B cell (primary cell): Measurements from ENCODE around the gene MMP12. TPM values are rescaled to one million over a fixed set of nuclear protein-coding genes. Genes with fewer than 3 reads are reported as not detected.

Experiments
- ATAC-seq: fragments of 200-7000 bp; cut with Tn5 transposase; one replicate; pipeline ENCODE4 v1.10.0; 2021; ENCODE audit warnings: low read depth, mild to moderate bottlenecking, moderate number of reproducible peaks, moderate library complexity
- CTCF ChIA-PET: fragments of 350-600 bp; sonication (Branson Sonifier 250); formaldehyde crosslinking; loops from one replicate; lab custom pipeline; 2021; ENCODE audit warnings: antibody characterized with exemption, inconsistent platforms; lab: Charles Lee
- POLR2A ChIA-PET: fragments of 350-600 bp; sonication (Branson Sonifier 250); formaldehyde crosslinking; loops from one replicate; lab custom pipeline; 2021; ENCODE audit warnings: antibody characterized with exemption; lab: Charles Lee
- DNase-seq: peaks from one replicate; pipeline ENCODE4 v3.0.0; 2013
- H2AFZ ChIP-seq: 2 replicates; pipeline ENCODE4 v1.6.1; 2012; ENCODE audit warnings: mild to moderate bottlenecking, low read depth, low read length; ENCODE audit not compliant: insufficient read depth, poor library complexity, severe bottlenecking
- H3K27ac ChIP-seq, 2 donors: 1 replicate in 1 of 2; 2 replicates in 1 of 2; pipeline ENCODE4 v1.5.1; 2012 to 2013; ENCODE audit warnings: low read length in 2 of 2, mild to moderate bottlenecking in 2 of 2, moderate library complexity in 1 of 2
- H3K27me3 ChIP-seq, 4 experiments: fragments of 200-600 bp in 1 of 4; sonication (generic) in 1 of 4; replicated peaks in 1 of 4; 1 replicate in 2 of 4; 2 replicates in 2 of 4; pipeline versions ENCODE4 v1.6.1 to v1.7.0; 2013 to 2016; ENCODE audit warnings: low read length in 3 of 4, mild to moderate bottlenecking in 2 of 4, mixed read lengths in 1 of 4, moderate library complexity in 1 of 4; ENCODE audit not compliant: insufficient read depth in 4 of 4, control insufficient read depth in 3 of 4; ENCODE audit errors: control extremely low read depth in 1 of 4
- H3K36me3 ChIP-seq, 2 experiments: replicated peaks in 1 of 2; 1 replicate in 1 of 2; 2 replicates in 1 of 2; pipeline versions ENCODE4 v1.6.1 to v1.7.1; 2013; ENCODE audit warnings: low read length in 1 of 2; ENCODE audit not compliant: insufficient read depth in 2 of 2, control insufficient read depth in 1 of 2; ENCODE audit errors: control extremely low read depth in 1 of 2, extremely low read depth in 1 of 2
- H3K4me1 ChIP-seq, 2 donors: fragments of 200-600 bp in 1 of 2; sonication (generic) in 1 of 2; 1 replicate in 1 of 2; 2 replicates in 1 of 2; pipeline versions ENCODE4 v1.5.1 to v1.6.1; 2013 to 2017; ENCODE audit warnings: low read length in 2 of 2; ENCODE audit not compliant: control insufficient read depth in 2 of 2, insufficient read depth in 2 of 2
- H3K4me2 ChIP-seq: replicated peaks from 2 replicates; pipeline ENCODE3; 2012; ENCODE audit warnings: mild to moderate bottlenecking, low read depth, low read length; ENCODE audit not compliant: poor library complexity, severe bottlenecking
- H3K4me3 ChIP-seq, 5 experiments: fragments of 200-600 bp in 1 of 5; sonication (generic) in 1 of 5; 1 replicate in 3 of 5; 2 replicates in 2 of 5; pipeline versions ENCODE4 v1.5.1 to v1.7.0; 2011 to 2016; ENCODE audit warnings: low read length in 4 of 5, mild to moderate bottlenecking in 4 of 5, low read depth in 2 of 5, control low read depth in 1 of 5, moderate library complexity in 1 of 5; ENCODE audit not compliant: insufficient read depth in 1 of 5; ENCODE audit errors: control extremely low read depth in 1 of 5, extremely low read depth in 1 of 5
- H3K79me2 ChIP-seq: fragments of 200-600 bp; sonication (generic); one replicate; pipeline ENCODE4 v1.6.0; 2016; ENCODE audit warnings: low read length; ENCODE audit not compliant: control insufficient read depth, insufficient read depth
- H3K9ac ChIP-seq: fragments of 200-600 bp; sonication (generic); 2 replicates; pipeline ENCODE4 v1.6.1; 2017; ENCODE audit warnings: mild to moderate bottlenecking, low read length, moderate library complexity
- H3K9me3 ChIP-seq, 3 donors: one replicate each; pipeline versions ENCODE4 v1.6.1 to v1.7.1; 2013; ENCODE audit warnings: low read length in 2 of 3; ENCODE audit not compliant: control insufficient read depth in 2 of 3, insufficient read depth in 1 of 3; ENCODE audit errors: control extremely low read depth in 1 of 3
- H4K20me1 ChIP-seq: 2 replicates; pipeline ENCODE4 v1.6.0; 2012; ENCODE audit warnings: mild to moderate bottlenecking, low read length; ENCODE audit not compliant: insufficient read depth, control insufficient read depth, poor library complexity, severe bottlenecking
- H3K27ac Mint-ChIP-seq: one replicate; pipeline ENCODE4 v1.8.0; 2021; ENCODE audit warnings: mixed read lengths
- H3K27me3 Mint-ChIP-seq: one replicate; pipeline ENCODE4 v1.8.0; 2021; ENCODE audit warnings: mixed read lengths
- H3K4me1 Mint-ChIP-seq: one replicate; pipeline ENCODE4 v1.8.0; 2021; ENCODE audit warnings: mixed read lengths
- H3K4me3 Mint-ChIP-seq: one replicate; pipeline ENCODE4 v1.8.0; 2021; ENCODE audit warnings: mixed read lengths
- H3K9me3 Mint-ChIP-seq: one replicate; pipeline ENCODE4 v1.8.0; 2022; ENCODE audit warnings: mixed read lengths; ENCODE audit not compliant: insufficient read depth
- CTCF ChIP-seq: fragments of 200-600 bp; IDR thresholded peaks from one replicate; pipeline ENCODE4 v1.8.0; 2022; ENCODE audit warnings: antibody characterized with exemption, mild to moderate bottlenecking
- EZH2 ChIP-seq: IDR thresholded peaks from 2 replicates; pipeline ENCODE4 v1.6.1; 2012; ENCODE audit warnings: borderline replicate concordance, low read depth, mild to moderate bottlenecking, moderate library complexity, low read length; ENCODE audit not compliant: insufficient read depth, poor library complexity, severe bottlenecking
- WGBS: methylation state at CpG from one replicate; pipeline ENCODE4 v1.1.5; 2013; ENCODE audit warnings: missing lambda C conversion rate; ENCODE audit not compliant: insufficient coverage; 5-methylcytosine and 5-hydroxymethylcytosine counted together
- intact Hi-C: fragments of 100-400 bp; cut with micrococcal nuclease; formaldehyde crosslinking; loops from one replicate; pipeline ENCODE4 v1.10.0; 2022
- polyA plus RNA-seq: library from polyadenylated mRNA; depleted of rRNA; stranded (reverse); fragments of >200 nt; gene quantifications from 2 replicates; pipeline ENCODE4 v1.2.3, GENCODE V29; 2012
- total RNA-seq, 2 donors: library from RNA; stranded (reverse); fragments of 120-200 nt in 1 of 2; gene quantifications; 1 replicate in 1 of 2; 2 replicates in 1 of 2; pipeline versions ENCODE4 v1.2.3 to v1.2.4, GENCODE V29; 2013 to 2022

MMP12 gene
- total and polyA plus RNA-seq, 2 donors (not counting 1 experiment from before 2014, with no cell fraction given), result not detected

GRCh38 chr11:102829316-102830000 is 45.3 kb downstream of the MMP12 start:
- Histone ChIP-seq H3K36me3 (no peaks in the 10 kb centered on the region), H3K27ac (no peak overlapping the region), H3K9ac (no peak overlapping the region), H2AFZ (no peak overlapping the region), H3K9me3 (peaks cover 0 to 9% (median 0%) of the 10 kb centered on the region in 3 donors), H3K79me2 (no peaks in the 10 kb centered on the region), H3K4me1 (no peaks in the 10 kb centered on the region), H3K27me3 (peaks cover 0 to 17% (median 0%) of the 10 kb centered on the region in 4 experiments), H3K4me2 (no peak overlapping the region), H4K20me1 (no peaks in the 10 kb centered on the region), H3K4me3 (no peak overlapping the region)
- ChIA-PET CTCF (no interaction called here), POLR2A (no interaction called here)
- Mint-ChIP-seq H3K4me1 (peaks cover 2% of the 10 kb centered on the region), H3K27ac (no peak overlapping the region), H3K27me3 (peaks cover 38% of the 10 kb centered on the region), H3K9me3 (no peaks in the 10 kb centered on the region), H3K4me3 (no peak overlapping the region)
- ATAC-seq, result no peak
- no peak for DNase-seq
- intact Hi-C loops, result no loop called here
- TF ChIP-seq EZH2, result no peak
- TF ChIP-seq CTCF, result no peak
- WGBS, result 60% methylated on average over 4 of the region's 6 CpGs

DNA sequence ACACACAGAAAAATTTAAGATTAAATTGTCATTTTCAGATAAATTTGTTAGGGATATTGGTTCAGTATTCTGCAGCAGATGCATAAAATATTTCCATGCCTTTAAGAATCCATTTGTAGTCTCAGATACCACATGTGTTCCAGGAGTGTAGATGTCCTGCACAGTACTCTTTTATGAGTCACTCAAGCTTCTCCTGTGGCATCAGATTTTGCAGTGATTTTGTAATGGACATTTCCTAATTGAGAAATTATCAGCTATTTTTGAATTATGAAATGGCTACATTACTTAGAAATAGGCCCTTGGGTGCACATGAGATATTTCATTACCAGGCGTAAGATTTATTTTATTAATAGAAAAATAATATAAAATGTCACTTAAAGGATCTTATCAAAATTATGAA is 50.2 kb downstream of the MMP12 start:
- no peak overlapping the region for H3K9ac ChIP-seq
- Mint-ChIP-seq H3K27me3 (peaks cover 15% of the 10 kb centered on the region), H3K27ac (no peak overlapping the region), H3K4me1 (no peaks in the 10 kb centered on the region), H3K4me3 (no peak overlapping the region), H3K9me3 (no peaks in the 10 kb centered on the region)
- TF ChIP-seq CTCF (no peak), EZH2 (no peak)
- H3K4me1 ChIP-seq, result no peaks in the 10 kb centered on the region
- H3K4me2 ChIP-seq, result no peak overlapping the region
- H3K36me3 ChIP-seq, result no peaks in the 10 kb centered on the region
- peaks cover 0 to 4% (median 0%) of the 10 kb centered on the region in 3 donors for H3K9me3 ChIP-seq
- POLR2A ChIA-PET, result no interaction called here
- ATAC-seq (no peak), DNase-seq (no peak)
- CTCF ChIA-PET, result no interaction called here
- H2AFZ ChIP-seq, result no peak overlapping the region
- no peaks in the 10 kb centered on the region for H4K20me1 ChIP-seq
- H3K4me3 ChIP-seq, result no peak overlapping the region
- no peak overlapping the region for H3K27ac ChIP-seq
- WGBS, result no CpG with 5 or more reads among the region's 1 CpG
- intact Hi-C loops, result no loop called here
- H3K79me2 ChIP-seq, result no peaks in the 10 kb centered on the region
- peaks cover 0 to 6% (median 0%) of the 10 kb centered on the region in 4 experiments for H3K27me3 ChIP-seq
